ENCODE measurements around the gene HOXA3. TPM values are rescaled to one million over a fixed set of nuclear protein-coding genes. Genes with fewer than 3 reads are reported as not detected.

Gene HOXA3
- total RNA-seq, 1 experiment from 2014 or later, result not detected

DNA sequence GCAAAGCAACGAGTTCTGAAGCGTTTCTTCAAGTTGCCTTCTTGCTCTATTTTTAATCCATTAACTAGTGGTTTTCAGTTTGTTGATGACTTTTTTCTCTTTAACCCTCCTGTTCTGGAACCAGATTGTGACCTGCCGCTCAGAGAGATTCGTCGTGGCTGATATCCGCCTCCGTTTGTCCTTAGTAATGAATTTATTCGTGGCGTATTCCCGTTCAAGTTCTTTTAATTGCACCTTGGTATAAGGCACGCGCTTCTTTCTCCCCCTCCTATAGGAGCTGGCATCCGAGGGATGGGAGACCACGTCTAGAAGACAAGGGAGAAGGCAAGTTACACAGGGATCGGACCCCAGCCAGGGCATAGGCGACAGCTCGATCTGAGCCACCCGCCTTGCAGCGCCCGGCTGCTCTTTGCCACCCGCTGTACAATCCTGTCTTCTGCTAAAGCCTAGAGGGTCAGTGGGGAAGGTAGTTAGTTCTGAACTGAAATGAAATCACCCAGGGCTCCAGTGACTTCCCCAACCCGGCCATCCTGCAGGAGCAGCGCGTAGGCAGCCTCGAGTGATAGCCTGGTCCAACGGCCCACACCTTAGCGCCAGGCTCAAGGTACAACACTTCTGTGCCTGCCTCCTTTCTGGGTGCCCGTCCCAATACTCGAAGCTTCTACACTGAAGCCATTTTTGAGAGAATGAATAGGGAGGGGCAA, 45.9 kb upstream of the HOXA3 start:
- no peak for ATAC-seq
- Mint-ChIP-seq H3K4me3 (no peak overlapping the region; the same call in 1 of the 2 replicates), H3K27ac (no peak overlapping the region), H3K27me3 (ENCODE audit: low read depth) (peaks cover 96% of the 10 kb centered on the region), H3K36me3 (no peaks in the 10 kb centered on the region), H3K4me1 (peaks cover 26% of the 10 kb centered on the region), H3K9me3 (no peaks in the 10 kb centered on the region)
- ChIA-PET POLR2A (interaction anchor here (1.4 kb wide), 1 partner anchor 51 kb away, joined by 3 read pairs; no protein-coding TSS in a partner anchor), CTCF (interaction anchor here (1.3 to 2.5 kb wide), 6 partner anchors 11 to 576 kb away, joined by 3 to 20 read pairs (median 10); partner anchors contain the start of gene HOXA5)
- TF ChIP-seq, protein P1, sequence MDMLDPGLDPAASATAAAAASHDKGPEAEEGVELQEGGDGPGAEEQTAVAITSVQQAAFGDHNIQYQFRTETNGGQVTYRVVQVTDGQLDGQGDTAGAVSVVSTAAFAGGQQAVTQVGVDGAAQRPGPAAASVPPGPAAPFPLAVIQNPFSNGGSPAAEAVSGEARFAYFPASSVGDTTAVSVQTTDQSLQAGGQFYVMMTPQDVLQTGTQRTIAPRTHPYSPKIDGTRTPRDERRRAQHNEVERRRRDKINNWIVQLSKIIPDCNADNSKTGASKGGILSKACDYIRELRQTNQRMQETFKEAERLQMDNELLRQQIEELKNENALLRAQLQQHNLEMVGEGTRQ (CRISPR knock-in tag; IDR thresholded peaks at IDR 0.05), result no peak
- TF ChIP-seq, protein P2, sequence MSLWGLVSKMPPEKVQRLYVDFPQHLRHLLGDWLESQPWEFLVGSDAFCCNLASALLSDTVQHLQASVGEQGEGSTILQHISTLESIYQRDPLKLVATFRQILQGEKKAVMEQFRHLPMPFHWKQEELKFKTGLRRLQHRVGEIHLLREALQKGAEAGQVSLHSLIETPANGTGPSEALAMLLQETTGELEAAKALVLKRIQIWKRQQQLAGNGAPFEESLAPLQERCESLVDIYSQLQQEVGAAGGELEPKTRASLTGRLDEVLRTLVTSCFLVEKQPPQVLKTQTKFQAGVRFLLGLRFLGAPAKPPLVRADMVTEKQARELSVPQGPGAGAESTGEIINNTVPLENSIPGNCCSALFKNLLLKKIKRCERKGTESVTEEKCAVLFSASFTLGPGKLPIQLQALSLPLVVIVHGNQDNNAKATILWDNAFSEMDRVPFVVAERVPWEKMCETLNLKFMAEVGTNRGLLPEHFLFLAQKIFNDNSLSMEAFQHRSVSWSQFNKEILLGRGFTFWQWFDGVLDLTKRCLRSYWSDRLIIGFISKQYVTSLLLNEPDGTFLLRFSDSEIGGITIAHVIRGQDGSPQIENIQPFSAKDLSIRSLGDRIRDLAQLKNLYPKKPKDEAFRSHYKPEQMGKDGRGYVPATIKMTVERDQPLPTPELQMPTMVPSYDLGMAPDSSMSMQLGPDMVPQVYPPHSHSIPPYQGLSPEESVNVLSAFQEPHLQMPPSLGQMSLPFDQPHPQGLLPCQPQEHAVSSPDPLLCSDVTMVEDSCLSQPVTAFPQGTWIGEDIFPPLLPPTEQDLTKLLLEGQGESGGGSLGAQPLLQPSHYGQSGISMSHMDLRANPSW (CRISPR knock-in tag; conservative IDR thresholded peaks at IDR 0.05; ENCODE audit: low read depth), result no peak
- TF ChIP-seq ZNF416 (CRISPR knock-in tag; IDR thresholded peaks at IDR 0.05), result no peak
- no peak for DNase-seq (ENCODE audit: low spot score)

DNA sequence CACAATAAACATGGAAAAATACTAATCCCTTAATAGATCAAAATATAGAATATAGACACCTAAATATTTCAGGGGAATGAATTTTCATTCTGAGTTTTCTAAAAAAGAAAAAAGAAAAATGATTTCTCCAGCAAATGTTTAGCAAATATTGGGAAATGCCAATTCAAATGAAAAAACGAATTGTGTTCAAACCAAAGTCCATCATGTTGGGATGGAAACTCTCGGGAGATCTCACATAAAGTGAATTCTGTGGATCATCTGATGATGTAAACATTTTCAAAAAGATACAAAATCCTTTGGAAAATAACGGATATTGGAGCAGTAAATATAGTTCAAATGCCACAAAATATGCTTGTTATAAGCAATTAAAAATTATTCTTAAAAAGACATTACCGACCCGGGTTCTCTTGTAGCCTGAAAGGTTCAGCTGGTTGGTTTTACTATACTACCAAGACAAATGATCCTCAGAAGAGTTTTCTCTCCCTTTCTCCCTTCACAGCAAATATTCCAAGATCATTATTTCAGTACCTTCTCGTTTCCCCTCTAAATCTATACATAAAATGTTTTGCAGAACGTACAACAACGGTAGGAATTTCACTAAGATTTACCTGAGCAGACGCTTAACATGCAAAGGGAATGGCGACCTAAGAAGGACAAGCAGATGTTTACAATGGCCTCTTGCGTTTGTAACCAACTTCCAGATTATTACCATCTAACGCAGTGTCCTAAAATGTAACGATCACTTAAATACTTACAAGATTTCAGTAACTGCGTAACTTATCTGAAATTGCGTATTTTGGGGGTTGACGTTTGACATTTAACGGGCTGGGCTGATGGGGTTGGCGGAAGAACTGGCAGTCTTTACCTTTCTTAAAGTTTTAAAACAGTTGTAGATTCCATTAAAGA, 45.0 kb upstream of the HOXA3 start:
- ATAC-seq (no peak), DNase-seq (ENCODE audit: low spot score) (no peak)
- Mint-ChIP-seq H3K4me1 (peaks cover 24% of the 10 kb centered on the region), H3K36me3 (no peaks in the 10 kb centered on the region), H3K9me3 (no peaks in the 10 kb centered on the region), H3K4me3 (no peak overlapping the region), H3K27ac (no peak overlapping the region), H3K27me3 (ENCODE audit: low read depth) (peaks cover 96% of the 10 kb centered on the region)
- ChIA-PET CTCF (no interaction called here), POLR2A (no interaction called here)
- no peak for TF ChIP-seq ZNF232 (CRISPR knock-in tag; IDR thresholded peaks at IDR 0.05)
- no peak for TF ChIP-seq CREM (CRISPR knock-in tag; IDR thresholded peaks at IDR 0.05)
- no peak for TF ChIP-seq TP53 (CRISPR knock-in tag; IDR thresholded peaks at IDR 0.05)
- no peak for TF ChIP-seq KAT7 (CRISPR knock-in tag; IDR thresholded peaks at IDR 0.05; ENCODE audit: borderline replicate concordance)
- no peak for TF ChIP-seq CBFB (CRISPR knock-in tag; IDR thresholded peaks at IDR 0.05; ENCODE audit: low read depth)
- TF ChIP-seq, protein P3, sequence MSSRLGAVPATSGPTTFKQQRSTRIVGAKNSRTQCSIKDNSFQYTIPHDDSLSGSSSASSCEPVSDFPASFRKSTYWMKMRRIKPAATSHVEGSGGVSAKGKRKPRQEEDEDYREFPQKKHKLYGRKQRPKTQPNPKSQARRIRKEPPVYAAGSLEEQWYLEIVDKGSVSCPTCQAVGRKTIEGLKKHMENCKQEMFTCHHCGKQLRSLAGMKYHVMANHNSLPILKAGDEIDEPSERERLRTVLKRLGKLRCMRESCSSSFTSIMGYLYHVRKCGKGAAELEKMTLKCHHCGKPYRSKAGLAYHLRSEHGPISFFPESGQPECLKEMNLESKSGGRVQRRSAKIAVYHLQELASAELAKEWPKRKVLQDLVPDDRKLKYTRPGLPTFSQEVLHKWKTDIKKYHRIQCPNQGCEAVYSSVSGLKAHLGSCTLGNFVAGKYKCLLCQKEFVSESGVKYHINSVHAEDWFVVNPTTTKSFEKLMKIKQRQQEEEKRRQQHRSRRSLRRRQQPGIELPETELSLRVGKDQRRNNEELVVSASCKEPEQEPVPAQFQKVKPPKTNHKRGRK (CRISPR knock-in tag; IDR thresholded peaks at IDR 0.05; ENCODE audit: borderline replicate concordance), result no peak
- no peak for TF ChIP-seq MXD4 (CRISPR knock-in tag; IDR thresholded peaks at IDR 0.05; ENCODE audit: borderline replicate concordance)
- TF ChIP-seq, protein P4, sequence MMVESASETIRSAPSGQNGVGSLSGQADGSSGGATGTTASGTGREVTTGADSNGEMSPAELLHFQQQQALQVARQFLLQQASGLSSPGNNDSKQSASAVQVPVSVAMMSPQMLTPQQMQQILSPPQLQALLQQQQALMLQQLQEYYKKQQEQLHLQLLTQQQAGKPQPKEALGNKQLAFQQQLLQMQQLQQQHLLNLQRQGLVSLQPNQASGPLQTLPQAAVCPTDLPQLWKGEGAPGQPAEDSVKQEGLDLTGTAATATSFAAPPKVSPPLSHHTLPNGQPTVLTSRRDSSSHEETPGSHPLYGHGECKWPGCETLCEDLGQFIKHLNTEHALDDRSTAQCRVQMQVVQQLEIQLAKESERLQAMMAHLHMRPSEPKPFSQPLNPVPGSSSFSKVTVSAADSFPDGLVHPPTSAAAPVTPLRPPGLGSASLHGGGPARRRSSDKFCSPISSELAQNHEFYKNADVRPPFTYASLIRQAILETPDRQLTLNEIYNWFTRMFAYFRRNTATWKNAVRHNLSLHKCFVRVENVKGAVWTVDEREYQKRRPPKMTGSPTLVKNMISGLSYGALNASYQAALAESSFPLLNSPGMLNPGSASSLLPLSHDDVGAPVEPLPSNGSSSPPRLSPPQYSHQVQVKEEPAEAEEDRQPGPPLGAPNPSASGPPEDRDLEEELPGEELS (CRISPR knock-in tag; IDR thresholded peaks at IDR 0.05), result no peak
- TF ChIP-seq, protein P5, sequence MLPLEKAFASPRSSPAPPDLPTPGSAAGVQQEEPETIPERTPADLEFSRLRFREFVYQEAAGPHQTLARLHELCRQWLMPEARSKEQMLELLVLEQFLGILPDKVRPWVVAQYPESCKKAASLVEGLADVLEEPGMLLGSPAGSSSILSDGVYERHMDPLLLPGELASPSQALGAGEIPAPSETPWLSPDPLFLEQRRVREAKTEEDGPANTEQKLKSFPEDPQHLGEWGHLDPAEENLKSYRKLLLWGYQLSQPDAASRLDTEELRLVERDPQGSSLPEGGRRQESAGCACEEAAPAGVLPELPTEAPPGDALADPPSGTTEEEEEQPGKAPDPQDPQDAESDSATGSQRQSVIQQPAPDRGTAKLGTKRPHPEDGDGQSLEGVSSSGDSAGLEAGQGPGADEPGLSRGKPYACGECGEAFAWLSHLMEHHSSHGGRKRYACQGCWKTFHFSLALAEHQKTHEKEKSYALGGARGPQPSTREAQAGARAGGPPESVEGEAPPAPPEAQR (CRISPR knock-in tag; IDR thresholded peaks at IDR 0.05), result no peak
- TF ChIP-seq FOXK1 (CRISPR knock-in tag; IDR thresholded peaks at IDR 0.05), result no peak
- TF ChIP-seq NR2C2 (CRISPR knock-in tag; IDR thresholded peaks at IDR 0.05), result no peak
- TF ChIP-seq IRF2 (CRISPR knock-in tag; IDR thresholded peaks at IDR 0.05; ENCODE audit: borderline replicate concordance, low read depth), result no peak
- no peak for TF ChIP-seq JUN (CRISPR knock-in tag; IDR thresholded peaks at IDR 0.05)
- no peak for TF ChIP-seq ZNF396 (CRISPR knock-in tag; IDR thresholded peaks at IDR 0.05; ENCODE audit: borderline replicate concordance)
- TF ChIP-seq RORB (CRISPR knock-in tag; IDR thresholded peaks at IDR 0.05), result no peak
- no peak for TF ChIP-seq ETV6 (CRISPR knock-in tag; IDR thresholded peaks at IDR 0.05)
- TF ChIP-seq, protein P6, sequence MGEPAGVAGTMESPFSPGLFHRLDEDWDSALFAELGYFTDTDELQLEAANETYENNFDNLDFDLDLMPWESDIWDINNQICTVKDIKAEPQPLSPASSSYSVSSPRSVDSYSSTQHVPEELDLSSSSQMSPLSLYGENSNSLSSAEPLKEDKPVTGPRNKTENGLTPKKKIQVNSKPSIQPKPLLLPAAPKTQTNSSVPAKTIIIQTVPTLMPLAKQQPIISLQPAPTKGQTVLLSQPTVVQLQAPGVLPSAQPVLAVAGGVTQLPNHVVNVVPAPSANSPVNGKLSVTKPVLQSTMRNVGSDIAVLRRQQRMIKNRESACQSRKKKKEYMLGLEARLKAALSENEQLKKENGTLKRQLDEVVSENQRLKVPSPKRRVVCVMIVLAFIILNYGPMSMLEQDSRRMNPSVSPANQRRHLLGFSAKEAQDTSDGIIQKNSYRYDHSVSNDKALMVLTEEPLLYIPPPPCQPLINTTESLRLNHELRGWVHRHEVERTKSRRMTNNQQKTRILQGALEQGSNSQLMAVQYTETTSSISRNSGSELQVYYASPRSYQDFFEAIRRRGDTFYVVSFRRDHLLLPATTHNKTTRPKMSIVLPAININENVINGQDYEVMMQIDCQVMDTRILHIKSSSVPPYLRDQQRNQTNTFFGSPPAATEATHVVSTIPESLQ (CRISPR knock-in tag; IDR thresholded peaks at IDR 0.05), result no peak
- no peak for TF ChIP-seq ZNF423 (CRISPR knock-in tag; IDR thresholded peaks at IDR 0.05)

Measured in WTC11 (cell line).